Neural cell (in vitro differentiated cells): ENCODE measurements around the gene ISYNA1. TPM values are rescaled to one million over a fixed set of nuclear protein-coding genes. Genes with fewer than 3 reads are reported as not detected.

Source experiments
- H2AFZ ChIP-seq: fragments of 200-600, 300-800 bp; sonication (generic), shearing (Covaris generic); 2 replicates; pipeline ENCODE4 v1.6.0; 2014; ENCODE audit warnings: low read depth, mild to moderate bottlenecking, antibody characterized with exemption, low read length, moderate library complexity
- H3F3A ChIP-seq: fragments of 200-600 bp; shearing (Covaris generic); 2 replicates; pipeline ENCODE4 v1.6.1; 2016; ENCODE audit warnings: mild to moderate bottlenecking, moderate library complexity, mixed read lengths, antibody characterized with exemption, low read length; ENCODE audit not compliant: insufficient read depth, poor library complexity, severe bottlenecking
- H3K27ac ChIP-seq: fragments of 200-600, 300-800 bp; sonication (generic), shearing (Covaris generic); 2 replicates; pipeline ENCODE4 v1.5.1; 2014; ENCODE audit warnings: mild to moderate bottlenecking, low read length, moderate library complexity
- H3K27me3 ChIP-seq: fragments of 300-800, 200-600 bp; sonication (generic), shearing (Covaris generic); 2 replicates; pipeline ENCODE4 v1.6.0; 2014; ENCODE audit warnings: mild to moderate bottlenecking, low read depth, low read length, moderate library complexity; ENCODE audit not compliant: insufficient read depth
- H3K36me3 ChIP-seq: fragments of 300-800, 200-600 bp; sonication (generic), shearing (Covaris generic); 2 replicates; pipeline ENCODE4 v1.5.1; 2014; ENCODE audit warnings: mild to moderate bottlenecking, antibody characterized with exemption, low read length, moderate library complexity; ENCODE audit not compliant: insufficient read depth
- H3K4me2 ChIP-seq: fragments of 300-800, 200-600 bp; sonication (generic), shearing (Covaris generic); 2 replicates; pipeline ENCODE4 v1.6.0; 2014; ENCODE audit warnings: mild to moderate bottlenecking, low read length
- H3K4me3 ChIP-seq: fragments of 300-800, 200-600 bp; sonication (generic), shearing (Covaris generic); 2 replicates; pipeline ENCODE4 v1.5.1; 2014; ENCODE audit warnings: mild to moderate bottlenecking, low read length, moderate library complexity
- H3K79me2 ChIP-seq: fragments of 200-600 bp; shearing (Covaris generic); replicated peaks from 2 replicates; pipeline ENCODE4 v1.6.0; 2014; ENCODE audit warnings: mild to moderate bottlenecking, low read length, moderate library complexity; ENCODE audit not compliant: insufficient read depth
- H3K9ac ChIP-seq: fragments of 300-800, 200-600 bp; sonication (generic), shearing (Covaris generic); 2 replicates; pipeline ENCODE4 v1.6.1; 2016; ENCODE audit warnings: mild to moderate bottlenecking, low read length, mixed read lengths
- H3K9me2 ChIP-seq: fragments of 200-600 bp; shearing (Covaris generic); 2 replicates; pipeline ENCODE4 v1.6.1; 2016; ENCODE audit warnings: mild to moderate bottlenecking, low read length, mixed read lengths; ENCODE audit not compliant: insufficient read depth
- H3K9me3 ChIP-seq: fragments of 200-600, 300-800 bp; sonication (generic), shearing (Covaris generic); 2 replicates; pipeline ENCODE4 v1.6.1; 2016; ENCODE audit warnings: mild to moderate bottlenecking, mixed run types, low read length, moderate library complexity, mixed read lengths
- H4K20me1 ChIP-seq: fragments of 200-600 bp; shearing (Covaris generic); 2 replicates; pipeline ENCODE4 v1.6.1; 2016; ENCODE audit warnings: mild to moderate bottlenecking, mixed run types; ENCODE audit not compliant: insufficient read depth
- CTCF ChIP-seq: fragments of 450-650 bp; IDR thresholded peaks from 2 replicates; pipeline ENCODE4 v1.5.1; 2014; ENCODE audit warnings: antibody characterized with exemption, mild to moderate bottlenecking, moderate library complexity; ENCODE audit not compliant: poor library complexity, severe bottlenecking
- EP300 ChIP-seq: fragments of 450-650 bp; conservative IDR thresholded peaks from 2 replicates; pipeline ENCODE4 v1.6.1; 2014; ENCODE audit warnings: antibody characterized with exemption, mild to moderate bottlenecking, moderate library complexity; ENCODE audit not compliant: poor library complexity, severe bottlenecking
- EZH2 ChIP-seq: fragments of 200-600, 300-800 bp; shearing (Covaris generic), sonication (generic); IDR thresholded peaks from 2 replicates; pipeline ENCODE4 v1.6.1; 2014; ENCODE audit warnings: antibody characterized with exemption, low read length, borderline replicate concordance, mild to moderate bottlenecking; ENCODE audit not compliant: insufficient read depth, poor library complexity, severe bottlenecking
- MXI1 ChIP-seq: fragments of 450-650 bp; conservative IDR thresholded peaks from 2 replicates; pipeline ENCODE4 v1.6.1; 2014; ENCODE audit warnings: antibody characterized with exemption, mild to moderate bottlenecking; ENCODE audit not compliant: poor library complexity, severe bottlenecking
- POLR2AphosphoS5 ChIP-seq: IDR thresholded peaks from 2 replicates; pipeline ENCODE4 v1.6.1; 2012
- RAD21 ChIP-seq: fragments of 450-650 bp; conservative IDR thresholded peaks from 2 replicates; pipeline ENCODE4 v1.6.1; 2014; ENCODE audit warnings: antibody characterized with exemption, mild to moderate bottlenecking, moderate library complexity
- REST ChIP-seq: IDR thresholded peaks from 2 replicates; pipeline ENCODE4 v1.6.1; 2012; ENCODE audit warnings: borderline replicate concordance
- SMC3 ChIP-seq: fragments of 450-650 bp; conservative IDR thresholded peaks from 2 replicates; pipeline ENCODE4 v1.6.1; 2014; ENCODE audit warnings: antibody characterized with exemption, mild to moderate bottlenecking, moderate library complexity; ENCODE audit not compliant: poor library complexity
- TAF1 ChIP-seq: IDR thresholded peaks from 2 replicates; pipeline ENCODE4 v1.6.1; 2012; ENCODE audit warnings: low read depth
- polyA plus RNA-seq: library from polyadenylated mRNA; depleted of rRNA; stranded (reverse); fragments of >200 nt; gene quantifications from 2 replicates; pipeline ENCODE4 v1.2.3, GENCODE V29; 2014

Gene ISYNA1
- polyA plus RNA-seq, 1 donor from 2014 or later: 123 TPM

DNA sequence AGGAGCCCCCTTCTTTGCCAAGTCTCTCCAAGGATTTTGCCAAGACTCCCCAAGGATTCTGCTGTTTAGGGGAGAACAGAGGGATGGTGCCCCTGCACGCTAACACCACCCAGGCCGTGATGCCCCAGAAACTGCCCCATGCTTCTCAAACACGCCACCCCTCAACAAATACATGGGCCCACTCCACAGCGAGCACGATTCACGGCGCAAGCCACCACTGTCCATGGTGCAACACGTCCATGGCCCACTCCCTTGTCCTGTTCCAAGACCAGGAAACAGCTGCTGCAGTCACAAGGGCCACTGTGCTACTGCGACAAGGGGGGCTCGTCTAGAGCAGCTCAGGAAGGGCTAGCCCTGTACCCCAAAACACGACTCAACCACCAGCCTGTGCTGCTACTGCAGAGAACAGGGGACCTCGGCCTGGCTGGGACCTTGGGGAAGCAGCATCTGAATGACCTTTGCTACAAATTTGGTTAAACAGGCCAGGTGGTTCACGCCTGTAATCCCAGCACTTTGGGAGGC lies 36.5 kb upstream of the ISYNA1 start:
- H3K79me2 ChIP-seq: no peaks in the 10 kb centered on the region
- no peaks in the 10 kb centered on the region for H3F3A ChIP-seq
- H3K27me3 ChIP-seq: no peaks in the 10 kb centered on the region
- H3K9ac ChIP-seq: no peak overlapping the region
- no peaks in the 10 kb centered on the region for H3K9me2 ChIP-seq
- no peaks in the 10 kb centered on the region for H3K36me3 ChIP-seq
- H3K27ac ChIP-seq: no peak overlapping the region
- H4K20me1 ChIP-seq: no peaks in the 10 kb centered on the region
- no peaks in the 10 kb centered on the region for H3K9me3 ChIP-seq
- TF ChIP-seq RAD21 (no peak), SMC3 (no peak), CTCF (no peak), EZH2 (no peak), MXI1 (no peak)
- H2AFZ ChIP-seq: no peak overlapping the region
- H3K4me3 ChIP-seq: no peak overlapping the region
- no peak overlapping the region for H3K4me2 ChIP-seq

DNA sequence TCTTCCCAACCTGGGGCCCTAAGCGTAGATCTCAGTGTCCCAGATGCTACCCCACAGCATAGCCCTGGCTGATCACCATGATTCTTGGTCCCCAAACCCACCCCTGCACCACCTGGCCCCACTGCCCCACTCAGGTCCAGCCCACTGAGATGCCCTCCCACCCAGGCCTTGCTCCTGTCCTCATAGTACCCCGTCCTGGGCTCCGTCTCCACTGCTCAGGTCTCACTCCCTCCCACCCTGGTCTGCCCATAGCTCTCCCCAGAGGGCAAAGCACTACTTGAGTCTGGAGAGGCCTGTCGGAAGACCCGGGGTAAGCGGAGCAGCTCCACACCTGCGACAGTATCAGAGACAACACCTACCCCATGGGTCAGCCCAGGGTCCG lies 35.8 kb upstream of the ISYNA1 start:
- Histone ChIP-seq H2AFZ (no peak overlapping the region), H3K27ac (no peak overlapping the region), H3K9me2 (no peaks in the 10 kb centered on the region), H3K4me3 (no peak overlapping the region), H3K27me3 (no peaks in the 10 kb centered on the region), H3K4me2 (no peak overlapping the region), H3K9me3 (no peaks in the 10 kb centered on the region), H4K20me1 (no peaks in the 10 kb centered on the region), H3K36me3 (no peaks in the 10 kb centered on the region), H3K79me2 (no peaks in the 10 kb centered on the region), H3K9ac (no peak overlapping the region), H3F3A (no peaks in the 10 kb centered on the region)
- TF ChIP-seq REST: no peak
- TF ChIP-seq MXI1: no peak
- TF ChIP-seq SMC3: no peak
- no peak for TF ChIP-seq POLR2AphosphoS5
- TF ChIP-seq RAD21: no peak

- no peaks in the 10 kb centered on the region for H4K20me1 ChIP-seq
- H3K27ac ChIP-seq: no peak overlapping the region
- no peak overlapping the region for H3K4me3 ChIP-seq
- no peak overlapping the region for H2AFZ ChIP-seq
- H3K27me3 ChIP-seq: no peaks in the 10 kb centered on the region
- H3K9me3 ChIP-seq: no peaks in the 10 kb centered on the region
- H3K9me2 ChIP-seq: no peaks in the 10 kb centered on the region
- H3K9ac ChIP-seq: no peak overlapping the region
- H3K79me2 ChIP-seq: no peaks in the 10 kb centered on the region
- H3K36me3 ChIP-seq: no peaks in the 10 kb centered on the region
- H3F3A ChIP-seq: no peaks in the 10 kb centered on the region
- H3K4me2 ChIP-seq: no peak overlapping the region
- TF ChIP-seq RAD21 (no peak), TAF1 (no peak), REST (no peak), CTCF (no peak), MXI1 (no peak), POLR2AphosphoS5 (no peak), SMC3 (no peak), EP300 (no peak)
Observed at GRCh38 chr19:18473003-18473705, 35.2 kb upstream of the ISYNA1 start.
